H1 (cell line): Measurements from ENCODE around the gene MINDY3. TPM values are rescaled to one million over a fixed set of nuclear protein-coding genes. Genes with fewer than 3 reads are reported as not detected.

Source experiments
- BCL11A ChIP-seq, 2 experiments: IDR thresholded peaks; one replicate each; pipeline ENCODE4 v1.6.1; 2011; ENCODE audit warnings: low read depth in 2 of 2, low read length in 2 of 2, mild to moderate bottlenecking in 2 of 2
- CREB1 ChIP-seq: IDR thresholded peaks from 2 replicates; pipeline ENCODE4 v1.6.1; 2012; ENCODE audit warnings: inconsistent platforms
- EGR1 ChIP-seq: IDR thresholded peaks from 2 replicates; pipeline ENCODE4 v1.6.1; 2011; ENCODE audit warnings: low read depth, low read length, borderline replicate concordance
- JUND ChIP-seq: IDR thresholded peaks from 2 replicates; pipeline ENCODE4 v1.6.1; 2011; ENCODE audit warnings: mild to moderate bottlenecking, improper control_type of control experiment, low read length
- KDM4A ChIP-seq: IDR thresholded peaks from one replicate; pipeline ENCODE4 v1.7.1; 2012; ENCODE audit warnings: low read depth, mild to moderate bottlenecking, moderate library complexity, low read length, inconsistent platforms; ENCODE audit not compliant: severe bottlenecking
- RBBP5 ChIP-seq: IDR thresholded peaks from 2 replicates; pipeline ENCODE4 v1.7.1; 2012; ENCODE audit warnings: low read depth, mild to moderate bottlenecking, inconsistent platforms, low read length, moderate library complexity, borderline replicate concordance
- SUZ12 ChIP-seq: fragments of 200-600 bp; sonication (generic); IDR thresholded peaks from 2 replicates; pipeline ENCODE4 v1.6.1; 2012; ENCODE audit warnings: mild to moderate bottlenecking, inconsistent platforms, low read length, moderate library complexity, mixed read lengths
- TEAD4 ChIP-seq: IDR thresholded peaks from 2 replicates; pipeline ENCODE4 v1.6.1; 2012; ENCODE audit warnings: low read depth, low read length, inconsistent platforms, mixed read lengths
- polyA plus RNA-seq, 7 experiments: library from polyadenylated mRNA; depleted of rRNA in 3 of 7; stranded (reverse) in 5 of 7; unstranded in 2 of 7; fragments of >200 nt in 5 of 7; fragments of 200-250 nt in 2 of 7; gene quantifications; 1 replicate in 5 of 7; 2 replicates in 1 of 7; 4 replicates in 1 of 7; pipeline versions ENCODE4 v1.2.1 to v1.2.3, GENCODE V29; 2011 to 2013; ENCODE audit warnings: missing spikeins in 2 of 7, mixed read lengths in 2 of 7
- total RNA-seq: library from RNA; stranded (reverse); fragmentation: NEBNext Ultra II Directional; extraction: Animal tissue kit (Norgen Biotek cat#: 25700); gene quantifications from 2 replicates; pipeline ENCODE4 v1.2.1, GENCODE V29; 2021
- TF ChIP-seq, protein P1 (sequence below): fragments of 300-600 bp; sonication (generic); IDR thresholded peaks from 2 replicates; pipeline ENCODE4 v1.7.1; 2012; ENCODE audit warnings: low read length, moderate library complexity, mild to moderate bottlenecking, inconsistent platforms; ENCODE audit not compliant: insufficient replicate concordance
- TF ChIP-seq, protein P2 (sequence below): IDR thresholded peaks from 2 replicates; pipeline ENCODE4 v1.6.1; 2012; ENCODE audit warnings: inconsistent platforms
- TF ChIP-seq, protein P3 (sequence below): IDR thresholded peaks from 2 replicates; pipeline ENCODE4 v1.6.1; 2011; ENCODE audit warnings: low read length, improper control_type of control experiment

Gene MINDY3
- total and polyA plus RNA-seq, 2 of the 8 experiments (the other 6 are each of a cell fraction or from before 2014, with no cell fraction given) = 4.6 to 13.6 TPM

DNA sequence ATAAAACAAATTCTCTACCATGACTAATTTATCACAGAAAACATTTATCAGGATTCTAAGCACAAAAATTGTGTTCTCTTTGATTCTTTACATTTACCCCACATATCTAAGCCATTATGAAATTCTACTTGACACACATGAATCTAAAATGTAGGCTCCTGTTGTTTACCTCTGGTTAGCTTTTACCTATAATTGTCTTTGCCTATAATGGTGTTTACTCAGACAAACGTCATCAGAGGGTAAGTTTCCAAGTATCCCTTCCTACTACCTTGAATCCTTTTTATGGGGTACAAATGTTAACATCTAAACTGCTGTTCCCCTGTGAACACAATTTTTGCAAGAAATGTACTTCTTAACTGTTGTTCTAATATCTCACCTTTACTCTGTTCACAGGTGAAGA lies 63.5 kb downstream of the MINDY3 start (continued):
- TF ChIP-seq, protein P1, sequence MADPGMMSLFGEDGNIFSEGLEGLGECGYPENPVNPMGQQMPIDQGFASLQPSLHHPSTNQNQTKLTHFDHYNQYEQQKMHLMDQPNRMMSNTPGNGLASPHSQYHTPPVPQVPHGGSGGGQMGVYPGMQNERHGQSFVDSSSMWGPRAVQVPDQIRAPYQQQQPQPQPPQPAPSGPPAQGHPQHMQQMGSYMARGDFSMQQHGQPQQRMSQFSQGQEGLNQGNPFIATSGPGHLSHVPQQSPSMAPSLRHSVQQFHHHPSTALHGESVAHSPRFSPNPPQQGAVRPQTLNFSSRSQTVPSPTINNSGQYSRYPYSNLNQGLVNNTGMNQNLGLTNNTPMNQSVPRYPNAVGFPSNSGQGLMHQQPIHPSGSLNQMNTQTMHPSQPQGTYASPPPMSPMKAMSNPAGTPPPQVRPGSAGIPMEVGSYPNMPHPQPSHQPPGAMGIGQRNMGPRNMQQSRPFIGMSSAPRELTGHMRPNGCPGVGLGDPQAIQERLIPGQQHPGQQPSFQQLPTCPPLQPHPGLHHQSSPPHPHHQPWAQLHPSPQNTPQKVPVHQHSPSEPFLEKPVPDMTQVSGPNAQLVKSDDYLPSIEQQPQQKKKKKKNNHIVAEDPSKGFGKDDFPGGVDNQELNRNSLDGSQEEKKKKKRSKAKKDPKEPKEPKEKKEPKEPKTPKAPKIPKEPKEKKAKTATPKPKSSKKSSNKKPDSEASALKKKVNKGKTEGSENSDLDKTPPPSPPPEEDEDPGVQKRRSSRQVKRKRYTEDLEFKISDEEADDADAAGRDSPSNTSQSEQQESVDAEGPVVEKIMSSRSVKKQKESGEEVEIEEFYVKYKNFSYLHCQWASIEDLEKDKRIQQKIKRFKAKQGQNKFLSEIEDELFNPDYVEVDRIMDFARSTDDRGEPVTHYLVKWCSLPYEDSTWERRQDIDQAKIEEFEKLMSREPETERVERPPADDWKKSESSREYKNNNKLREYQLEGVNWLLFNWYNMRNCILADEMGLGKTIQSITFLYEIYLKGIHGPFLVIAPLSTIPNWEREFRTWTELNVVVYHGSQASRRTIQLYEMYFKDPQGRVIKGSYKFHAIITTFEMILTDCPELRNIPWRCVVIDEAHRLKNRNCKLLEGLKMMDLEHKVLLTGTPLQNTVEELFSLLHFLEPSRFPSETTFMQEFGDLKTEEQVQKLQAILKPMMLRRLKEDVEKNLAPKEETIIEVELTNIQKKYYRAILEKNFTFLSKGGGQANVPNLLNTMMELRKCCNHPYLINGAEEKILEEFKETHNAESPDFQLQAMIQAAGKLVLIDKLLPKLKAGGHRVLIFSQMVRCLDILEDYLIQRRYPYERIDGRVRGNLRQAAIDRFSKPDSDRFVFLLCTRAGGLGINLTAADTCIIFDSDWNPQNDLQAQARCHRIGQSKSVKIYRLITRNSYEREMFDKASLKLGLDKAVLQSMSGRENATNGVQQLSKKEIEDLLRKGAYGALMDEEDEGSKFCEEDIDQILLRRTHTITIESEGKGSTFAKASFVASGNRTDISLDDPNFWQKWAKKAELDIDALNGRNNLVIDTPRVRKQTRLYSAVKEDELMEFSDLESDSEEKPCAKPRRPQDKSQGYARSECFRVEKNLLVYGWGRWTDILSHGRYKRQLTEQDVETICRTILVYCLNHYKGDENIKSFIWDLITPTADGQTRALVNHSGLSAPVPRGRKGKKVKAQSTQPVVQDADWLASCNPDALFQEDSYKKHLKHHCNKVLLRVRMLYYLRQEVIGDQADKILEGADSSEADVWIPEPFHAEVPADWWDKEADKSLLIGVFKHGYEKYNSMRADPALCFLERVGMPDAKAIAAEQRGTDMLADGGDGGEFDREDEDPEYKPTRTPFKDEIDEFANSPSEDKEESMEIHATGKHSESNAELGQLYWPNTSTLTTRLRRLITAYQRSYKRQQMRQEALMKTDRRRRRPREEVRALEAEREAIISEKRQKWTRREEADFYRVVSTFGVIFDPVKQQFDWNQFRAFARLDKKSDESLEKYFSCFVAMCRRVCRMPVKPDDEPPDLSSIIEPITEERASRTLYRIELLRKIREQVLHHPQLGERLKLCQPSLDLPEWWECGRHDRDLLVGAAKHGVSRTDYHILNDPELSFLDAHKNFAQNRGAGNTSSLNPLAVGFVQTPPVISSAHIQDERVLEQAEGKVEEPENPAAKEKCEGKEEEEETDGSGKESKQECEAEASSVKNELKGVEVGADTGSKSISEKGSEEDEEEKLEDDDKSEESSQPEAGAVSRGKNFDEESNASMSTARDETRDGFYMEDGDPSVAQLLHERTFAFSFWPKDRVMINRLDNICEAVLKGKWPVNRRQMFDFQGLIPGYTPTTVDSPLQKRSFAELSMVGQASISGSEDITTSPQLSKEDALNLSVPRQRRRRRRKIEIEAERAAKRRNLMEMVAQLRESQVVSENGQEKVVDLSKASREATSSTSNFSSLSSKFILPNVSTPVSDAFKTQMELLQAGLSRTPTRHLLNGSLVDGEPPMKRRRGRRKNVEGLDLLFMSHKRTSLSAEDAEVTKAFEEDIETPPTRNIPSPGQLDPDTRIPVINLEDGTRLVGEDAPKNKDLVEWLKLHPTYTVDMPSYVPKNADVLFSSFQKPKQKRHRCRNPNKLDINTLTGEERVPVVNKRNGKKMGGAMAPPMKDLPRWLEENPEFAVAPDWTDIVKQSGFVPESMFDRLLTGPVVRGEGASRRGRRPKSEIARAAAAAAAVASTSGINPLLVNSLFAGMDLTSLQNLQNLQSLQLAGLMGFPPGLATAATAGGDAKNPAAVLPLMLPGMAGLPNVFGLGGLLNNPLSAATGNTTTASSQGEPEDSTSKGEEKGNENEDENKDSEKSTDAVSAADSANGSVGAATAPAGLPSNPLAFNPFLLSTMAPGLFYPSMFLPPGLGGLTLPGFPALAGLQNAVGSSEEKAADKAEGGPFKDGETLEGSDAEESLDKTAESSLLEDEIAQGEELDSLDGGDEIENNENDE = no peak
- TF ChIP-seq EGR1 (no peak), BCL11A (IDR thresholded peaks at IDR 0.05; ENCODE audit: low read depth in 2 of 2, low read length in 2 of 2) (no peak), RBBP5 (no peak), JUND (no peak), SUZ12 (no peak), KDM4A (no peak), TEAD4 (no peak), CREB1 (no peak)
- TF ChIP-seq, protein P2, sequence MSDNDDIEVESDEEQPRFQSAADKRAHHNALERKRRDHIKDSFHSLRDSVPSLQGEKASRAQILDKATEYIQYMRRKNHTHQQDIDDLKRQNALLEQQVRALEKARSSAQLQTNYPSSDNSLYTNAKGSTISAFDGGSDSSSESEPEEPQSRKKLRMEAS = no peak
- TF ChIP-seq, protein P3, sequence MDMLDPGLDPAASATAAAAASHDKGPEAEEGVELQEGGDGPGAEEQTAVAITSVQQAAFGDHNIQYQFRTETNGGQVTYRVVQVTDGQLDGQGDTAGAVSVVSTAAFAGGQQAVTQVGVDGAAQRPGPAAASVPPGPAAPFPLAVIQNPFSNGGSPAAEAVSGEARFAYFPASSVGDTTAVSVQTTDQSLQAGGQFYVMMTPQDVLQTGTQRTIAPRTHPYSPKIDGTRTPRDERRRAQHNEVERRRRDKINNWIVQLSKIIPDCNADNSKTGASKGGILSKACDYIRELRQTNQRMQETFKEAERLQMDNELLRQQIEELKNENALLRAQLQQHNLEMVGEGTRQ = no peak
